Ovary (tissue), 9 donors: ENCODE data around the gene NDUFB2. TPM values are rescaled to one million over a fixed set of nuclear protein-coding genes. Genes with fewer than 3 reads are reported as not detected.
A peak's percentile ranks its signal among the peaks of the same experiment; 100 is the strongest.

Experiments
- DNase-seq, 5 donors: peaks; one replicate each; pipeline ENCODE4 v3.0.0-alpha.2; 2019 to 2020
- H3K27ac ChIP-seq, 2 donors: fragments of 200-600 bp; one replicate each; pipeline versions ENCODE4 v1.5.1 to v1.8.0; 2019 to 2022
- H3K27me3 ChIP-seq: fragments of 200-600 bp; one replicate; pipeline ENCODE4 v1.8.0; 2022
- H3K36me3 ChIP-seq: fragments of 200-600 bp; sonication (generic); one replicate; pipeline ENCODE4 v1.5.1; 2019
- H3K4me1 ChIP-seq: one replicate; pipeline ENCODE4 v1.8.1; 2013; ENCODE audit warnings: mild to moderate bottlenecking, moderate library complexity; ENCODE audit not compliant: insufficient read depth
- H3K4me3 ChIP-seq: fragments of 200-600 bp; sonication (generic); one replicate; pipeline ENCODE4 v1.5.1; 2017
- H3K9me3 ChIP-seq, 2 donors: fragments of 200-600 bp in 1 of 2; sonication (generic) in 1 of 2; one replicate each; pipeline versions ENCODE4 v1.5.1 to v1.8.1; 2013 to 2019; ENCODE audit warnings: mild to moderate bottlenecking in 1 of 2, moderate library complexity in 1 of 2
- CTCF ChIP-seq, 3 donors: fragments of 450-650 bp in 2 of 3; fragments of 200-600 bp in 1 of 3; IDR thresholded peaks; one replicate each; pipeline versions ENCODE4 v1.5.1 to v1.8.0; 2016 to 2022; ENCODE audit warnings: antibody characterized with exemption in 3 of 3, mild to moderate bottlenecking in 1 of 3
- EP300 ChIP-seq: sonication (generic); formaldehyde crosslinking; IDR thresholded peaks from one replicate; pipeline ENCODE4 v1.6.1; 2017; ENCODE audit warnings: antibody characterized with exemption
- POLR2A ChIP-seq: fragments of 450-650 bp; IDR thresholded peaks from one replicate; pipeline ENCODE4 v1.6.1; 2017; ENCODE audit warnings: antibody characterized with exemption, mild to moderate bottlenecking, moderate library complexity
- WGBS, 3 donors: extraction: QIAGEN DNeasy Blood & Tissue Kit in 1 of 3; methylation state at CpG; one replicate each; pipeline versions ENCODE4 v1.1.5 to v1.1.7; 2013 to 2017; 5-methylcytosine and 5-hydroxymethylcytosine counted together
- intact Hi-C, 4 donors: fragments of 100-400 bp; cut with DNase I; formaldehyde crosslinking; loops; one replicate each; pipeline versions ENCODE4 v1.11.0 to v1.15.1; 2022 to 2023
- polyA plus RNA-seq, 2 donors: library from polyadenylated mRNA; stranded (reverse); fragments of 200-250 nt in 1 of 2; fragments of 350-450 nt in 1 of 2; fragmentation: Illumina TruSeq in 1 of 2; extraction: RNeasy Lipid Tissue Mini Kit (QIAGEN cat#74804) in 1 of 2; gene quantifications; one replicate each; pipeline ENCODE4 v1.2.3, GENCODE V29; 2013 to 2014
- total RNA-seq, 7 donors: library from RNA; depleted of rRNA in 2 of 7; stranded (reverse); fragments of >200 nt in 2 of 7; fragmentation: NEBNext Ultra II Directional in 3 of 7; extraction: Animal tissue kit (Norgen Biotek cat#: 25700) in 3 of 7; gene quantifications; one replicate each; pipeline versions ENCODE4 v1.1.0 to v1.2.4, GENCODE V29; 2016 to 2023
- donor health status: DM: no; HTN: no; CAD: no; lungs with moderate emphysema.
- donor health status: DM: no; HTN: no; CAD: no.
- donor health status: Bipolar disorder and iron deficiency.
- donor health status: DM: yes; HTN: yes; CAD: no.
- donor health status: DM: no; HTN: no; CAD: no.
- donor health status: DM: yes; HTN: yes; CAD: no.

Gene NDUFB2
- total and polyA plus RNA-seq, 9 donors: 79.6 to 172 (median 120) TPM

- H3K36me3 ChIP-seq: no peaks in the 10 kb centered on the region
- H3K27ac ChIP-seq: no peak overlapping the region
- peaks cover 1% of the 10 kb centered on the region for H3K4me1 ChIP-seq
- intact Hi-C loops: loop anchor here in 2 of 4 donors (2.0 to 10.0 kb wide), 2 partner anchors 139 to 181 kb away; partner anchors contain the start of gene MKRN1 (in 1 of the 2)
- WGBS, 3 donors: 86 to 92% (median 91%) methylated on average over 16 of the region's 16 CpGs
- H3K4me3 ChIP-seq: no peak overlapping the region
- no peaks in the 10 kb centered on the region for H3K27me3 ChIP-seq
- TF ChIP-seq EP300: no peak
- TF ChIP-seq CTCF (IDR thresholded peaks at IDR 0.05): no peak
- TF ChIP-seq POLR2A: no peak
- H3K9me3 ChIP-seq: no peaks in the 10 kb centered on the region
- DNase-seq: peak in 1 of 5 donors; percentile 9
These were observed 40.7 kb upstream of the NDUFB2 start for GRCh38 chr7:140655511-140656408.

GRCh38 chr7:140656548-140657515 is 39.7 kb upstream of the NDUFB2 start:
- Histone ChIP-seq H3K4me3 (peak overlapping the region; percentile 22), H3K27ac (no peak overlapping the region), H3K27me3 (no peaks in the 10 kb centered on the region), H3K4me1 (peaks cover 1% of the 10 kb centered on the region), H3K9me3 (no peaks in the 10 kb centered on the region), H3K36me3 (no peaks in the 10 kb centered on the region)
- no peak for TF ChIP-seq POLR2A
- TF ChIP-seq CTCF (IDR thresholded peaks at IDR 0.05): no peak
- no peak for TF ChIP-seq EP300
- intact Hi-C loops: loop anchor here in 1 of 4 donors (10.0 kb wide), 1 partner anchor 182 kb away; the partner anchor contains the start of gene MKRN1
- peak in 3 of 5 donors; percentile 26 to 47 (median 40) for DNase-seq
- 48 to 57% (median 53%) methylated on average over 11 of the region's 11 CpGs for WGBS, 3 donors

- DNase-seq: peak in 1 of 5 donors; percentile 7
- no peaks in the 10 kb centered on the region for H3K36me3 ChIP-seq
- no peak overlapping the region for H3K4me3 ChIP-seq
- intact Hi-C loops: loop anchor here in 1 of 4 donors (10.0 kb wide), 1 partner anchor 183 kb away; the partner anchor contains the start of gene MKRN1
- no peak overlapping the region for H3K27ac ChIP-seq
- H3K27me3 ChIP-seq: no peaks in the 10 kb centered on the region
- 93 to 94% (median 93%) methylated on average over 9 of the region's 9 CpGs for WGBS, 3 donors
- H3K9me3 ChIP-seq: no peaks in the 10 kb centered on the region
- peaks cover 1% of the 10 kb centered on the region for H3K4me1 ChIP-seq
- no peak for TF ChIP-seq CTCF (IDR thresholded peaks at IDR 0.05)
- TF ChIP-seq EP300: no peak
- TF ChIP-seq POLR2A: no peak
These were observed 38.6 kb upstream of the NDUFB2 start for GRCh38 chr7:140657891-140658290.

- DNase-seq: no peak
- 15 to 27% (median 18%) methylated on average over 8 of the region's 8 CpGs for WGBS, 3 donors
- H3K4me3 ChIP-seq: no peak overlapping the region
- intact Hi-C loops: loop anchor here in 1 of 4 donors (10.0 kb wide), 1 partner anchor 185 kb away; the partner anchor contains the start of gene MKRN1
- TF ChIP-seq CTCF (IDR thresholded peaks at IDR 0.05): no peak
- TF ChIP-seq EP300: no peak
- TF ChIP-seq POLR2A: no peak
- H3K4me1 ChIP-seq: no peaks in the 10 kb centered on the region
- no peaks in the 10 kb centered on the region for H3K9me3 ChIP-seq
- H3K36me3 ChIP-seq: no peaks in the 10 kb centered on the region
- H3K27ac ChIP-seq: no peak overlapping the region
- H3K27me3 ChIP-seq: no peaks in the 10 kb centered on the region
These were observed 36.7 kb upstream of the NDUFB2 start for GRCh38 chr7:140659856-140660255.
